GM21390 (cell line): ENCODE measurements around the gene NPLOC4.

ENCODE experiments used
- ATAC-seq: cut with Tn5 transposase; IDR thresholded peaks from one replicate; pipeline ENCODE4 v1.9.1; 2021; ENCODE audit not compliant: unreplicated experiment

Gene NPLOC4

GRCh38 chr17:81509972-81510784 is 126.7 kb downstream of the NPLOC4 start:
- ATAC-seq = no peak

GRCh38 chr17:81509207-81509971 is 127.5 kb downstream of the NPLOC4 start:
- ATAC-seq = no peak

GRCh38 chr17:81508639-81509206 is 128.2 kb downstream of the NPLOC4 start:
- no peak for ATAC-seq
